ENCODE measurements around the gene JPH4.
A peak's percentile ranks its signal among the peaks of the same experiment; 100 is the strongest.

The JPH4 gene

GRCh38 chr14:23577710-23578392, 739 bp downstream of the JPH4 start:
- no peak for DNase-seq

GRCh38 chr14:23577004-23577681, 1.4 kb downstream of the JPH4 start:
- no peak for DNase-seq

- DNase-seq = no peak
Observed at GRCh38 chr14:23573384-23574015, 5.1 kb downstream of the JPH4 start.

- no peak for DNase-seq
Observed at GRCh38 chr14:23572836-23573235, 5.8 kb downstream of the JPH4 start.

GRCh38 chr14:23572524-23572828, 6.1 kb downstream of the JPH4 start:
- DNase-seq = no peak

GRCh38 chr14:23571701-23572523, 6.7 kb downstream of the JPH4 start:
- DNase-seq = no peak

- no peak for DNase-seq
Observed at GRCh38 chr14:23570806-23571483, 7.6 kb downstream of the JPH4 start.

GRCh38 chr14:23569443-23570151, 9.0 kb downstream of the JPH4 start:
- no peak for DNase-seq

GRCh38 chr14:23568600-23569331, 9.8 kb downstream of the JPH4 start:
- peak; percentile 24 for DNase-seq

- DNase-seq = no peak
Observed at GRCh38 chr14:23568021-23568599, 10.5 kb downstream of the JPH4 start.

GRCh38 chr14:23567186-23568020, 11.2 kb downstream of the JPH4 start, which contains the start of gene AP1G2:
TSS of gene AP1G2 (minus strand) at chr14:23567791. CDS start at chr14:23567314, 477 bp downstream.
- DNase-seq = peak; percentile 90

- DNase-seq = no peak
Observed at GRCh38 chr14:23566778-23567185, 11.8 kb downstream of the JPH4 start.

GRCh38 chr14:23566112-23566777, 12.3 kb downstream of the JPH4 start:
- no peak for DNase-seq

- no peak for DNase-seq
Observed at GRCh38 chr14:23565626-23566025, 13.0 kb downstream of the JPH4 start.

GRCh38 chr14:23564876-23565275, 13.7 kb downstream of the JPH4 start:
- DNase-seq = no peak

- DNase-seq = no peak
Observed at GRCh38 chr14:23564181-23564812, 14.3 kb downstream of the JPH4 start.

- DNase-seq = no peak
Observed at GRCh38 chr14:23563473-23564180, 15.0 kb downstream of the JPH4 start.

GRCh38 chr14:23562822-23563472, 15.6 kb downstream of the JPH4 start:
- DNase-seq = peak; percentile 64

All from activated naive CD4-positive, alpha-beta T cell treated with Interleukin-2 at 50 U/mL for 16 hours (primary cell).